ENCODE results near the gene USP9X. TPM values are rescaled to one million over a fixed set of nuclear protein-coding genes. Genes with fewer than 3 reads are reported as not detected.

The USP9X gene, protein sequence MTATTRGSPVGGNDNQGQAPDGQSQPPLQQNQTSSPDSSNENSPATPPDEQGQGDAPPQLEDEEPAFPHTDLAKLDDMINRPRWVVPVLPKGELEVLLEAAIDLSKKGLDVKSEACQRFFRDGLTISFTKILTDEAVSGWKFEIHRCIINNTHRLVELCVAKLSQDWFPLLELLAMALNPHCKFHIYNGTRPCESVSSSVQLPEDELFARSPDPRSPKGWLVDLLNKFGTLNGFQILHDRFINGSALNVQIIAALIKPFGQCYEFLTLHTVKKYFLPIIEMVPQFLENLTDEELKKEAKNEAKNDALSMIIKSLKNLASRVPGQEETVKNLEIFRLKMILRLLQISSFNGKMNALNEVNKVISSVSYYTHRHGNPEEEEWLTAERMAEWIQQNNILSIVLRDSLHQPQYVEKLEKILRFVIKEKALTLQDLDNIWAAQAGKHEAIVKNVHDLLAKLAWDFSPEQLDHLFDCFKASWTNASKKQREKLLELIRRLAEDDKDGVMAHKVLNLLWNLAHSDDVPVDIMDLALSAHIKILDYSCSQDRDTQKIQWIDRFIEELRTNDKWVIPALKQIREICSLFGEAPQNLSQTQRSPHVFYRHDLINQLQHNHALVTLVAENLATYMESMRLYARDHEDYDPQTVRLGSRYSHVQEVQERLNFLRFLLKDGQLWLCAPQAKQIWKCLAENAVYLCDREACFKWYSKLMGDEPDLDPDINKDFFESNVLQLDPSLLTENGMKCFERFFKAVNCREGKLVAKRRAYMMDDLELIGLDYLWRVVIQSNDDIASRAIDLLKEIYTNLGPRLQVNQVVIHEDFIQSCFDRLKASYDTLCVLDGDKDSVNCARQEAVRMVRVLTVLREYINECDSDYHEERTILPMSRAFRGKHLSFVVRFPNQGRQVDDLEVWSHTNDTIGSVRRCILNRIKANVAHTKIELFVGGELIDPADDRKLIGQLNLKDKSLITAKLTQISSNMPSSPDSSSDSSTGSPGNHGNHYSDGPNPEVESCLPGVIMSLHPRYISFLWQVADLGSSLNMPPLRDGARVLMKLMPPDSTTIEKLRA (N-terminal part only)
- total RNA-seq, result 10 to 100 TPM; 57.2 to 85.9 (median 65.2) TPM

DNA sequence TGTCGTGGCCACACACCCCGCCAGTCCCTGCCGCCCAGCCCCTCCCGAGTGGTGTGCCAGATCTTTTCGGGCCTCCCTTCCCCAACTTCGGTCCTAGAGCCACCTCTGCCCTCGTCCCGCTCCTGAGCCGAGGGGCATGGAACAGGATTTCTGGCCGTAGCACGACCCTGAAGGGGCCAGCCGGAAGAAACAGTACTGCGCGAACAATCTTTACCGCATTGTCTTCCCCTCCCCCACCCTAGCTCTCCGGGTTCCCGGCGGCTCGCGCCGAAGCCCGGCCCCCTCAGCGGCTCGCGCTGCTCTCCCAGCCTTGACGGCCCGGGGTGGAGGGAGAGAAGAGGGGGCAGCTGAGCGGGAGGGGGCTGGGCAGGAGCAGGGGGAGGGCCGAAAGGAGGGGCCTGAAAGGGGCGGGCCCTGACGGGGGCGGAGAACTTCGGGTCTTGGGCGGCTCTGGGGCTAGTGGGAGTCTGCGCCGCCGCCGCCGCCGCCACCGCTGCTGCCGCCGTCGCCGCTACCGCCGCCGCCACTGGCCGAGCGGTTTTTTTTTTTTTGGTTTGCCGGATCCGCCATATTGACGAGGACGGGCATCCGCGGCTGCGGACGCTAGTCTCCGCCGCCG is at the start of gene USP9X:
Gene USP9X, plus strand, starts transcription at position 553 of the 619 bp plus-strand sequence. CDS start 38,184 bp downstream, outside the sequence.
- Histone ChIP-seq H3K27ac (peak within 1 kb of the TSS; percentile 94), H3K36me3 (no peaks in the 10 kb centered on the region), H3K4me3 (peak within 1 kb of the TSS; percentile 83), H3K4me1 (peaks cover 15% of the 10 kb centered on the region), H3K9me3 (no peaks in the 10 kb centered on the region), H3K27me3 (no peaks in the 10 kb centered on the region)
- DNase-seq (ENCODE audit: low spot score in 2 of 2), result peak; percentile 91 to 95
- WGBS, result 0% methylated on average over 9 of the region's 61 CpGs
- TF ChIP-seq POLR2A (IDR thresholded peaks at IDR 0.05) (peak in 1 of 2 donors; percentile 52), POLR2AphosphoS5 (IDR thresholded peaks at IDR 0.05) (no peak)

DNA sequence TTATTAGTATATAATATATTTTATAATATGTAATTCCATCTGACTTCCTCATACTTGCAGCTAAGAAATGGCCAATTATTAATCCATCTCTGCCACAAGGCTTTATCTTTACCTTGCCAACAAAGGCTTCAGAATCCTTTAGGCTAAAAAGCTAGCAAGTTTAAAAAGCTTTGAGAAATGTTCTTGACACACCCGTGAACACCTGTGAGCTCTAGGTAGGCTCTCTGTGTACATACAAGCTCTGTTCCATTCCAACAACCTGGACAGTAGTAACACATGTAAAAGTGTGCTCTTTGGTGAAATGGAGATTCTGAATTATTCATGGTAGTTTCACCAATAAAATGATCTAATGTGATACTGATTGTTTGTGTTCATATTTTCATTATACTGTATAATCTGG is 49.7 kb upstream of the USP9X start:
- H3K27ac ChIP-seq, result no peak overlapping the region
- TF ChIP-seq EP300 (IDR thresholded peaks at IDR 0.05) (no peak), POLR2A (IDR thresholded peaks at IDR 0.05) (no peak), POLR2AphosphoS5 (IDR thresholded peaks at IDR 0.05) (no peak)
- TF ChIP-seq, protein P1, sequence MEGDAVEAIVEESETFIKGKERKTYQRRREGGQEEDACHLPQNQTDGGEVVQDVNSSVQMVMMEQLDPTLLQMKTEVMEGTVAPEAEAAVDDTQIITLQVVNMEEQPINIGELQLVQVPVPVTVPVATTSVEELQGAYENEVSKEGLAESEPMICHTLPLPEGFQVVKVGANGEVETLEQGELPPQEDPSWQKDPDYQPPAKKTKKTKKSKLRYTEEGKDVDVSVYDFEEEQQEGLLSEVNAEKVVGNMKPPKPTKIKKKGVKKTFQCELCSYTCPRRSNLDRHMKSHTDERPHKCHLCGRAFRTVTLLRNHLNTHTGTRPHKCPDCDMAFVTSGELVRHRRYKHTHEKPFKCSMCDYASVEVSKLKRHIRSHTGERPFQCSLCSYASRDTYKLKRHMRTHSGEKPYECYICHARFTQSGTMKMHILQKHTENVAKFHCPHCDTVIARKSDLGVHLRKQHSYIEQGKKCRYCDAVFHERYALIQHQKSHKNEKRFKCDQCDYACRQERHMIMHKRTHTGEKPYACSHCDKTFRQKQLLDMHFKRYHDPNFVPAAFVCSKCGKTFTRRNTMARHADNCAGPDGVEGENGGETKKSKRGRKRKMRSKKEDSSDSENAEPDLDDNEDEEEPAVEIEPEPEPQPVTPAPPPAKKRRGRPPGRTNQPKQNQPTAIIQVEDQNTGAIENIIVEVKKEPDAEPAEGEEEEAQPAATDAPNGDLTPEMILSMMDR (IDR thresholded peaks at IDR 0.05), result no peak
- H3K36me3 ChIP-seq, result no peaks in the 10 kb centered on the region
- no peaks in the 10 kb centered on the region for H3K4me1 ChIP-seq
- 67% methylated on average over 1 of the region's 1 CpG for WGBS
- H3K9me3 ChIP-seq, result no peaks in the 10 kb centered on the region
- no peak overlapping the region for H3K4me3 ChIP-seq
- H3K27me3 ChIP-seq, result no peaks in the 10 kb centered on the region
- no peak for DNase-seq (ENCODE audit: low spot score in 2 of 2)

DNA sequence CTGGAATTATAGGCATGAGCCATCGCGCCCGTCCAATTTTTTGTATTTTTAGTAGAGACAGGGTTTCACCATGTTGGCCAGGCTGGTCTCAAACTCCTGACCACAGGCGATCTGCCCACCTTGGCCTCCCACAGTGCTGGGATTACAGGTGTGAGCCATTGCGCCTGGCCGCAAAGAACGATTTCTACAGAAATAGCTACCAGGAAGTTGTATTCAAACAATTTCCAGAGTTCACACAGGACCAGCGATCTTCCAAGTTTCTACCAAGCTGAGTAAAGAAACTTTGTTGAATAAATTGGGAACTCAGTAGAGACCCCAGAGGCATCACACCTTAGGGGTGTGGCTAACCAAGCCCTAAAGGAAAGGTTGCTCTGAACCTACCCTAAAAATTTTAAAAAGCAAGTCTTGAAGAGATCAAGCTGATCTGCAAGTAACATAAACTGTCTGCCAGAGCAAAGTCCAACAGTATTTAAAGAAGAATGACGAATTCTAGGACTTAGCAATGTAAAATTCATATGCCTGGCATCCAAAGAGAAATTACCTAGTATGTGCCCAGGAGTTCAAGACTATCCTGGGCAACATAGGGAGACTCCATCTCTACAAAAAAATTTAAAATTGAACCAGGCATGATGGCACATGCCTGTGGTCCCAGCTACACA is 48.4 kb upstream of the USP9X start:
- 94% methylated on average over 9 of the region's 9 CpGs for WGBS
- no peaks in the 10 kb centered on the region for H3K9me3 ChIP-seq
- no peak for TF ChIP-seq EP300 (IDR thresholded peaks at IDR 0.05)
- no peak for TF ChIP-seq POLR2AphosphoS5 (IDR thresholded peaks at IDR 0.05)
- TF ChIP-seq, protein P1 (IDR thresholded peaks at IDR 0.05), result no peak
- TF ChIP-seq POLR2A (IDR thresholded peaks at IDR 0.05), result no peak
- no peak overlapping the region for H3K4me3 ChIP-seq
- H3K27me3 ChIP-seq, result no peaks in the 10 kb centered on the region
- H3K36me3 ChIP-seq, result no peaks in the 10 kb centered on the region
- no peak for DNase-seq (ENCODE audit: low spot score in 2 of 2)
- no peaks in the 10 kb centered on the region for H3K4me1 ChIP-seq
- no peak overlapping the region for H3K27ac ChIP-seq

DNA sequence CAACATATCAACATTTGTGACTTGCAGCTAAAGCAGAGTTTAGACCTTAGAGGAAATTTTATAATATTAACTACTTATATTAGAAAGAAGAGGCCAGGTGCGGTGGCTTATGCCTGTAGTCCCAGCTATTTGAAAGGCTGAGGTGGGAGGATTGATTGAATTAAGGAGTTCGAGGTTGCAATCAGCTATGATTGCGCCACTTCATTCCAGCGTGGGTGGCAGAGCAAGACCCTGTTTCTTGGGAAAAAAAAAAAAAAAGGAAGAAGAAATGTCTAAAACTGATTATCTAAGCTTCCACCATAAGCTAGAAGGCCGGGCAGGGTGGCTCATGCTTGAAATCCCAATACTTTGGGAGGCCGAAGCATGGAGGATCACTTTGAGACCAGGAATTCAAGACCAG is 42.0 kb upstream of the USP9X start:
- TF ChIP-seq POLR2A (IDR thresholded peaks at IDR 0.05), result no peak
- TF ChIP-seq, protein P1 (IDR thresholded peaks at IDR 0.05), result no peak
- TF ChIP-seq POLR2AphosphoS5 (IDR thresholded peaks at IDR 0.05), result no peak
- no peak for TF ChIP-seq EP300 (IDR thresholded peaks at IDR 0.05)
- Histone ChIP-seq H3K4me1 (no peaks in the 10 kb centered on the region), H3K9me3 (no peaks in the 10 kb centered on the region), H3K27me3 (no peaks in the 10 kb centered on the region), H3K27ac (no peak overlapping the region), H3K36me3 (no peaks in the 10 kb centered on the region), H3K4me3 (no peak overlapping the region)
- 86% methylated on average over 6 of the region's 6 CpGs for WGBS
- no peak for DNase-seq (ENCODE audit: low spot score in 2 of 2)

Data from suprapubic skin (tissue), 4 donors.